Activated T-helper 1 cell treated with Interleukin-2 at 50 U/mL for 16 hours (primary cell): ENCODE measurements around the gene FAM43A.

Source experiments
- DNase-seq: peaks from one replicate; pipeline ENCODE4 v3.0.0-alpha.2; 2020; ENCODE audit warnings: low read depth

Gene FAM43A

GRCh38 chr3:194676471-194676870 lies 9.2 kb upstream of the FAM43A start:
- no peak for DNase-seq

- DNase-seq, result no peak
Observed at GRCh38 chr3:194680888-194681615, 4.6 kb upstream of the FAM43A start.

GRCh38 chr3:194682189-194682693 lies 3.4 kb upstream of the FAM43A start:
- no peak for DNase-seq

- no peak for DNase-seq
Observed at GRCh38 chr3:194682694-194683310, 2.9 kb upstream of the FAM43A start.

GRCh38 chr3:194683380-194683779 lies 2.3 kb upstream of the FAM43A start:
- DNase-seq, result no peak

GRCh38 chr3:194685065-194685717 lies 492 bp upstream of the FAM43A start:
- no peak for DNase-seq

- no peak for DNase-seq
Observed at GRCh38 chr3:194686414-194686815, 732 bp downstream of the FAM43A start.

GRCh38 chr3:194686816-194687637 lies 1.3 kb downstream of the FAM43A start:
- DNase-seq, result no peak

GRCh38 chr3:194687638-194688199 lies 2.0 kb downstream of the FAM43A start:
- peak; percentile 70 for DNase-seq

- no peak for DNase-seq
Observed at GRCh38 chr3:194688200-194688740, 2.6 kb downstream of the FAM43A start.

- no peak for DNase-seq
Observed at GRCh38 chr3:194688946-194689345, 3.3 kb downstream of the FAM43A start.

- DNase-seq, result no peak
Observed at GRCh38 chr3:194689493-194689944, 3.8 kb downstream of the FAM43A start.

GRCh38 chr3:194690501-194691372 lies 5.1 kb downstream of the FAM43A start:
- no peak for DNase-seq

- DNase-seq, result no peak
Observed at GRCh38 chr3:194691481-194692283, 6.0 kb downstream of the FAM43A start.

GRCh38 chr3:194696702-194697101 lies 11.0 kb downstream of the FAM43A start:
- no peak for DNase-seq

GRCh38 chr3:194702545-194702944 lies 16.9 kb downstream of the FAM43A start:
- DNase-seq, result no peak

GRCh38 chr3:194705227-194705626 lies 19.5 kb downstream of the FAM43A start:
- DNase-seq, result no peak

- DNase-seq, result no peak
Observed at GRCh38 chr3:194705761-194706160, 20.1 kb downstream of the FAM43A start.

- no peak for DNase-seq
Observed at GRCh38 chr3:194707147-194707540, 21.5 kb downstream of the FAM43A start.

GRCh38 chr3:194711286-194711685 lies 25.6 kb downstream of the FAM43A start:
- no peak for DNase-seq
